ENCODE measurements around the gene SGF29. TPM values are rescaled to one million over a fixed set of nuclear protein-coding genes. Genes with fewer than 3 reads are reported as not detected.

The SGF29 gene
- total and polyA plus RNA-seq, 2 donors (not counting 1 experiment from before 2014, with no cell fraction given) = 1.6 to 6.9 TPM

Other genes starting within 250 kb of the SGF29 start
- gene NPIPB6, start 190.4 kb upstream of the SGF29 start, total RNA-seq = 0.66 TPM in 1 of 2 replicates, not detected in the other
- 0.05 and 0.23 TPM in 2 replicates for gene NPIPB6, start 190.4 kb upstream of the SGF29 start, polyA plus RNA-seq
- gene EIF3CL, start 150.1 kb upstream of the SGF29 start, total RNA-seq = 67.4 and 88.6 TPM in 2 replicates
- 45.6 and 70.5 TPM in 2 replicates for gene EIF3CL, start 150.1 kb upstream of the SGF29 start, polyA plus RNA-seq
- not detected in 2 replicates for gene NPIPB7, start 81.6 kb upstream of the SGF29 start, total RNA-seq
- not detected in 2 replicates for gene NPIPB7, start 81.6 kb upstream of the SGF29 start, polyA plus RNA-seq
- gene CLN3, start 61.8 kb upstream of the SGF29 start, total RNA-seq = 19.3 and 23.3 TPM in 2 replicates
- gene CLN3, start 61.8 kb upstream of the SGF29 start, polyA plus RNA-seq = 19.5 and 25.4 TPM in 2 replicates
- under 0.01 TPM in 1 of 2 replicates, not detected in the other for gene APOBR, start 59.3 kb upstream of the SGF29 start, total RNA-seq
- gene APOBR, start 59.3 kb upstream of the SGF29 start, polyA plus RNA-seq = not detected in 2 replicates
- gene IL27, start 47.1 kb upstream of the SGF29 start, total RNA-seq = not detected in 2 replicates
- not detected in 2 replicates for gene IL27, start 47.1 kb upstream of the SGF29 start, polyA plus RNA-seq
- gene NUPR1, start 14.9 kb upstream of the SGF29 start, total RNA-seq = 59.3 and 87.0 TPM in 2 replicates
- gene NUPR1, start 14.9 kb upstream of the SGF29 start, polyA plus RNA-seq = 22.2 and 38.0 TPM in 2 replicates
- 0.17 and 0.26 TPM in 2 replicates for gene SULT1A2, start 43.1 kb downstream of the SGF29 start, total RNA-seq
- gene SULT1A2, start 43.1 kb downstream of the SGF29 start, polyA plus RNA-seq = not detected in 2 replicates
- 1.3 and 3.6 TPM in 2 replicates for gene SULT1A1, start 56.1 kb downstream of the SGF29 start, total RNA-seq
- 0.50 and 1.7 TPM in 2 replicates for gene SULT1A1, start 56.1 kb downstream of the SGF29 start, polyA plus RNA-seq
- 0.17 TPM in 1 of 2 replicates, not detected in the other for gene NPIPB8, start 84.1 kb downstream of the SGF29 start, total RNA-seq
- gene NPIPB8, start 84.1 kb downstream of the SGF29 start, polyA plus RNA-seq = not detected in 2 replicates
- 155 and 183 TPM in 2 replicates for gene EIF3C, start 157.5 kb downstream of the SGF29 start, total RNA-seq
- 259 and 267 TPM in 2 replicates for gene EIF3C, start 157.5 kb downstream of the SGF29 start, polyA plus RNA-seq
- 1.7 and 1.8 TPM in 2 replicates for gene NPIPB9, start 197.9 kb downstream of the SGF29 start, total RNA-seq
- 0.05 and 0.12 TPM in 2 replicates for gene NPIPB9, start 197.9 kb downstream of the SGF29 start, polyA plus RNA-seq